IPS DF 4.7 (cell line): ENCODE results near the gene MYH10.

Experiments
- DNase-seq: peaks from one replicate; pipeline ENCODE4 v3.0.0-alpha.2; 2013; ENCODE audit warnings: low spot score; ENCODE audit errors: extremely low read depth

The MYH10 gene

DNA sequence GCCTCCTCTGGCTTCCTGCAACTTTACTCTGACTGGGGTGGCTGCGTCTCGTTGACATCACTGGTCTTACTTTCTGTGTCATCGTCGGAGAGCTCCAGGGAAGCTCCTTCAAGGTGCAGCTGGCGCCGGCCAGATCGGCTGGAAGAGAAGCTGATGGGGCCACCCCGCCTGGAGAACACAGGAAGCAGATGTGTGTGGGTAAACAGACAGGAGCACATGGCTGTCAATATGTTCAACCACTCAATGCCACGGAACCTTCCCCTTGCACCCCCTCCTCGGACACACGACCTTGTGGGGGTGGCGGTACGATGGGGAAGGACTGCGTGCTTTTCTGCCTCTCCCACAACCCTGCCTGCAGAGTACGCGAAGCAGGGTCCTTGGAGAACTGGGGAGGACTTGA is 154.7 kb downstream of the MYH10 start:
- DNase-seq = no peak

GRCh38 chr17:8475227-8475626 is 155.3 kb downstream of the MYH10 start:
- DNase-seq = no peak

- no peak for DNase-seq
These were observed 155.7 kb downstream of the MYH10 start for GRCh38 chr17:8474826-8475225.

GRCh38 chr17:8473451-8474192 is 156.9 kb downstream of the MYH10 start:
- DNase-seq = no peak

DNA sequence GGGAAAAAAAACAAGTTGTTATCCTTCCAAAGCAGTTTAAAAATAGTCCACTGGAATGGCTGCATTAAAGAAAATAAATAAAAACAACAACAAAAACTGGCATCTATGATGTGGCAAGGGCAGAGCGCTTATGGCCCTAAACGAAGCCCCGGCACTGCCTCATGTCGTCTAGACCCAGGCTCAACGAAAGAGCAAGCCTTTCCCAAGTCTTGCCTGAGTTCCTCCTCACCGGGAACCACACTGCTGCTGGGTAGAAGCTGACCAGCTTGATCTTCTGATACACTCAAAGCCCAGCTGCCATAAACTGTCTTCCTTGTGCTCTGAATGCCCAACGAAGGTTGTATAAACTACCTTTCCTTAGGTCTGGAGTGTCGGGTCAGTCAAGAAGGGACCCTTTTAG is 157.9 kb downstream of the MYH10 start:
- no peak for DNase-seq

- DNase-seq = no peak
These were observed 160.0 kb downstream of the MYH10 start for GRCh38 chr17:8470447-8471047.

GRCh38 chr17:8469964-8470363 is 160.6 kb downstream of the MYH10 start:
- no peak for DNase-seq

DNA sequence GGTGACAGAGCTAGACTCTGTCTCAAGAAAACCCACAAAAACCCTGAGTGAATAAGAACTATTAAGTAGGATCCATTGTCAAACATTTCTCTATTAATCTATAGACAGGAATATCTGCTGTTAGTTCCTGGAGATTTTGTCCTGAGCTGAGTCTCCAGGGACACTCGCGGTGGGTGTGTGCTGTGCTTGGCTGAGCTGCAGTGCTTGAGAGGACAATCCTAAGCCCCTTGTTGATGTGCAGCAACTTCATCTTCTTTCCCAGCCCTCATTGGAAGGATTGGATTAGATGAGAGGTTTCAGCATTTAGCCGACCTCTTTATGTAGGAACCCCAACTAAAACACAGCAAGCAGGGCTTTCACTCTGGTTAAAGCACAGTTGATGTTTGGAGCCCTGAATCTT is 161.5 kb downstream of the MYH10 start:
- DNase-seq = no peak

DNA sequence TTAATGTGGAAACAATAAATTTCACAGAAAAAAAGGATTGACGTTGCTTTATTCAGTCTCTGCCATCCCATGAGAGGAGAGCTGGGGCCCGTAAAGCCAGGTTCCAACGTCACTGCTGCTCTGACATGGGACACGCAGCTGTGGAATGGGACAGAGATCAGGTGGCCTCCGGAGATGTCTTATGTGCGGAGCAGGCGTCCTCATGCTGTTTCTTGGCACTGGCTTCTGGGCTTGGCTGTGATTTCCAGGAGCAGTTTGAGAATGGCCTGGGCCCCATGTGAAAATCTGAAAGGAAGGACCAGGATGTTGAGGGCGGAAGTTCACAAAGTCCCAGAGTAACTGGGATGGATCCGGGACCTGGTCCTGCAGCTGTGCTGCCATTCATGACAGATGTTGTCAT is 162.4 kb downstream of the MYH10 start:
- DNase-seq = no peak

GRCh38 chr17:8467527-8467926 is 163.0 kb downstream of the MYH10 start:
- no peak for DNase-seq

- no peak for DNase-seq
These were observed 163.7 kb downstream of the MYH10 start for GRCh38 chr17:8466873-8467272.

DNA sequence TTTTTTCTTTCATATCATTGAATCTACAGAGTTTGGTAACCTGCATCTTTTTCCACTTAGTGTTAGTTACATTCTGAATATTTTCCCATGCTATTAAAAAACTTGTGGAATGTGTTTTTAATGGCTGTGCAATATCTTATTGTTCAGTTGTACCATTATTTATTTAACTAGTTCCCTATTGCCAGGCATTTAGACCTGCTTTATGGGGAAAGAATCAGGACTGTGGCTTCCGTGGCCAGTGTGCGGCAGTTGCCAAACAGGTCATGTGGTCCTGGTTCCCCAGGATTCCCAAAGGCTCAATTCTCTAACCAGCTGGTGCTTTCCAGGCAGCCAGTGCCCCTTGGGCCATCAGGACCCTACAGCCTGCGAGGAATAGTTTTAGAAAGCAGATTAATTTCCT is 164.1 kb downstream of the MYH10 start:
- DNase-seq = no peak

DNA sequence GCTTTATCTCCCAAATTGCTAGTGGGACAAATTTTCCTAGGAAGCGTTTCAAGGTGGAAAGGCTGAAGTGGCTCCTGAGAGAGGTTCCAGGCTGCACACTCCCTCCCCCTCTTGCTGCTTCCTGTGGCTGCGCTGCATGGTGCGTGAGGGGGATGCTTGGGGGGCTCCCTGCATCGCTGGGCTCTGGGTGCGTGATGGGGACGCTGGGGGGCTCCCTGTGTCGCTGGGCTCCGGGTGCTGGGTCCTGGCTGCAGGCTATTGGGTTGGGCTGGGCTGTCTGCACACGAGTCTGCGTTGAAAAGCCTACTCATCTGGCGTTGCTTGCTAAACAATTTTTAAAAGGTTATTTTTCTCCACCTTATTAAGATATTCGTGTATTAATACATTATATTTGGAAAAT is 164.8 kb downstream of the MYH10 start:
- no peak for DNase-seq

- DNase-seq = no peak
These were observed 165.2 kb downstream of the MYH10 start for GRCh38 chr17:8465356-8465755.

DNA sequence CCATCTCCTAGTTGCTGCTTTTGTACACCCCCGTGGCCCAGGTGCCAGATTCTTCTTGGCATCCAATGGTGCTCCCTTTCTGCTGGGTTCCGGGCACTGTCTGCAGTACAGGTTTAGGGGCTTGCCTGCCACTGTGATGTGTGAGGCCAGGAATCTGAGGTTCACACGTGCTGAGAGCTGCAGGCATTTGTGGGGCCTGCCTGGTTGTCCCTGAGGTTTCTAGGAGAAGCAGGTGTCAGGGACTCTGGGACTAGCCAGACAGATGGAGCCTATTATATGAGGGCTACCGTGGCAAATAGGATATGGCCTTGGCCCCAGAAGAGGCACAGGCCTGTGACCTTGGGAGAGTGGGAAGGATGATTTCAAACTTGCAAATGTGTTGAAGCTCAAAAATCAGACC is 165.6 kb downstream of the MYH10 start:
- no peak for DNase-seq

- DNase-seq = no peak
These were observed 167.4 kb downstream of the MYH10 start for GRCh38 chr17:8463099-8463498.

DNA sequence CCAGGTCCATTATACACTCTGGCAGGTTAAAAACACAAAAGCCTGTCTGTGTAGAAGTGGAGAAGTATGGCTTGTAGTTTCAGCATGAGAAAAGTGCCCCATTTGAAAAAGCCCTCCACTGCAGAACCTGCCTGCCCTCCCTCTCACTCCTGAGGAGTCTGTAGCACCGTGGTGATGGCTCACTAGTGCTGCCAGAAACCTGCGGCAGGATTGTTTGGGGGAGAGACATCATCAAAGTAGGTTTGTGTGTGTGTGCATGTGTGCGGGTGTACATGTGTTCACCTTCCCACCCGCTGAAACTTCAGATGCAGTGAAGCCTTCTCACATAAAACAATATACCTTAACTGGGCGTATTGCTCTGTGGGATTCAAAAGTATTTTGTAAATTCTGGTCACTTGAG is 168.0 kb downstream of the MYH10 start:
- no peak for DNase-seq

DNA sequence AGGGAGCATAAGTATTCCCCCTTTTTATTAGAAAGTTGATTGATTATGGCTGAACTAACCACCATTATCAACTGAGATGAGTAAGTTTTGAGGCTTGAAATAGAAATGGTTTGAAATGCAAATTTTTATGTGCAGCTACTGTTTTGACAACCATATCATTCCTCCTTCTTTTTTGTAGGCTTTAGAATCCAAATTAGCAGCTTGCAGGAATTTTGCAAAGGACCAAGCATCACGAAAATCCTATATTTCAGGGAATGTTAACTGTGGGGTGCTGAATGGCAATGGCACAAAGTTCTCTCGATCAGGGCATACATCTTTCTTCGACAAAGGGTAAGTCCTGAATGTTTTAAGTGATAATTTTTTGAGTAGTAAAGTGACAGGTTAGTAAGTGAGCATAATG is 170.7 kb downstream of the MYH10 start:
- no peak for DNase-seq

DNA sequence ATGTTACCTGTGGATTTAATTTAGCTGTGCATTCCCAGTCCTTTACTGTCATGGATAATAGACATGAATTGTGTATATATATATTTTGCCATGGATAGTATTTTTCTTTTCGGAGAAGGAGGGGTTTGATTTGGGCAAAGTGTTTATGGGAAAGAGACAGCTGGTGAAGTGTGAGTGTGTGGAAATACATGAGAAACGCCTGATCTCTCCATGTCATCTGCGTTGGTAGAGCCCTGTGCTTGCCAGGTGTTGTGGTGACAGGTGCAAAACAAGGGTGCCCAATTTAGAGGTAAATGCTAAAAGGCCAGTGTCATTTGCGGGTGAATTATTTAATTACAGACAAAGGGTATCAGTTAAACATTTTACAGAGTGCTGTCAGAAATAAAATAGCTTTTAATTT is 171.4 kb downstream of the MYH10 start:
- DNase-seq = no peak

DNA sequence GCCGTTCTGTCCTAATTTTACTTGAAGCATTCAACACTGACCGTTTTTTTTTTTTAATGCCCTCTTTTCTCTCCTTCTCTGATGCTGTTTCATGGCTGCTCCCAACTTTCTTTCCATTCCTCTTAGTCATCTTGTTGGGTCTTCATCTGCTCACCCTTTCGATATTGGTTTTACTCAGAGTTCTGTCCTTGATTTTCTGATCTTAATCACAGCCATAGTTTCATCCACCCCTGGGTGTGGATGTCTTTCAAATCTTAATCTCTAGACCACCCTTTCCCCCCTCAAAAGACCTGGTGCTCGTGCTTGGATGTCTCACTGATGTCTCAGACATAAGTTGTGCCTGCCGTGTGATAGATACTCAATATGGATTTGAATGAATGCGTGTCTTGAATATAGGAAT is 172.4 kb downstream of the MYH10 start:
- no peak for DNase-seq

DNA sequence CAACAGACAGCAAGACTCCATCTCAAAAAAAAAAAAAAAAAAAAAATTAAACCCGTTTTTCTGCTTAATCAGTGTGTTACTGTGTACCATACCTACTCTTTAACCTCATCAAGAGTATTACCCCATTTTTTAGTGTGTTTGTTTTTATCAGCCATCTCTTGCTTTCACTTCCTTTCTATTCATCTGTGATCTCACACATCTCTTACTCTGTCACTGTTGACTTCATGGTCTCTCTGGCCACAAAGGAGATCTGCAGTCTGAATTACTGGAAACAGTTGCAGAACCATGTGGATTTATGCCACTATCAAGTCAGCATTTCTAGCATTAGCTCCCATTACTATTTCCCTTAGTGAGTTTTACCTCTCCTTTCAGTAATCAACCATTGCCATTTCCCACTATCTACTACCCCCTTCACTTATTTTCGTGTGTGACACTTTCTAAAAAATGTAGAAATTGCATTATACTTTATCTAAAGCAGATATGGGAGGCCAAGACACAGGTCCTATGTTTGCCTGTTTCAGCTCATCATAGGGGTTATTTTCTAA is 174.8 kb downstream of the MYH10 start:
- DNase-seq = no peak

DNA sequence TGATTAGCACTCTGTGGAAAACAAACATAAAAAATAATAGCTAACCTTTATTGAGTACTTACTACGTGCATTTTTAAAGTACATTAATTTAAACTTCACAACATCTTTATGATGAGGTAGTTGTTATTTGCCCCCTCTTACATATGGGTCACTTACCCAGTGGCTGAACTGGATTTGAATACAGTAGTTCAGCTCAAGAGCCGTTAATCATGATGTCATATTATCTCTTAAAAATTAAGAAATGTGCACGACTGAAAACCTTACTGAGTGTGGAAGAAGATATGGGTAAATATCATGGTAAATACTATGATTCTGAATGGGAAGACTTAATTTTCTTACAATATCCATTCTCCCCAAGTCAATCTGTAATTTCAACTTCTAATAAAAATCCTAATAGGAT is 177.2 kb downstream of the MYH10 start:
- DNase-seq = no peak

DNA sequence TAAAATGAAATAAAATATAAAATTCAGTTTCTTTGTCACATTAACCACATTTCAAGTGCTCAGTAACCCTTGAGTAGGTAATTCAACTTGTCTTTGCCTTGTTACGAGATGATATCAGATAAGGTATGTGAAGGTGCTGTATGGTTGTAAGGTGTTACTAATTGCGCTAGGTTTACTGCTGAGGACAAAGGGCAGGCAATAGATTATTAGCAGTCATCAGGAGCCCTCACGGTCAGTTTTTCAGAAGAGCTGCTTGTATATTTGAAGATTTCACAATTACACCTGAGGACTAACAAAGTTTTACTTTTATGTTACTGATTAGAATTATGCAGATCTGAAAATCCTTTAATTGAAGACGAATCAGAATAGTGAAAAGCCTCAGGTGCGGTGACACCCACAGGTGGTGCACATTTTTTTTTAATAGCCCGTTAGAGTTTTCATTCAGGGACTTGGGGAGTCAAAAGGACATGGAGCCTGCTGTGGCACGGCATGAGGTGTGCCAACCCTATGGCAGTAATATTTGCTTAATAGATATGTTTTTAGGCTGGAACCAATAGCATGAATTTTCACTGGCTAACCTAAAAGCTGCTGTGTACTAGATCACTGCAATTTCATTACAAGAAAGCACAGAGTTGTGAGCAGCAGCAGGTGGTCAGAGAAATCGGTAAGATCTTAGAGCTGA is 178.5 kb downstream of the MYH10 start:
- DNase-seq = no peak
